HEK293T (cell line): ENCODE data around the gene DOK5.

Source experiments
- CTCF ChIA-PET: fragments of 350-600 bp; formaldehyde crosslinking; extraction: SDS; loops from one replicate; lab custom pipeline; 2021; ENCODE audit warnings: antibody characterized with exemption, inconsistent platforms; lab: Yijun Ruan, JAX
- POLR2A ChIA-PET: fragments of 350-600 bp; formaldehyde crosslinking; extraction: SDS; loops from one replicate; lab custom pipeline; 2020; ENCODE audit warnings: antibody characterized with exemption, inconsistent platforms; lab: Yijun Ruan, JAX
- DNase-seq: peaks from one replicate; pipeline ENCODE4 v3.0.0; 2012; ENCODE audit warnings: mixed read lengths; ENCODE audit errors: extremely low spot score
- ARNT ChIP-seq: fragments of 450-650 bp; IDR thresholded peaks from 2 replicates; pipeline ENCODE4 v1.6.1; 2017; ENCODE audit warnings: mild to moderate bottlenecking
- BHLHE40 ChIP-seq: fragments of 450-650 bp; IDR thresholded peaks from 2 replicates; pipeline ENCODE4 v1.6.1; 2016; ENCODE audit warnings: mild to moderate bottlenecking, moderate library complexity, borderline replicate concordance
- CTBP1 ChIP-seq: fragments of 450-650 bp; IDR thresholded peaks from 2 replicates; pipeline ENCODE4 v1.6.1; 2016; ENCODE audit warnings: borderline replicate concordance
- ELF4 ChIP-seq: fragments of 450-650 bp; IDR thresholded peaks from 2 replicates; pipeline ENCODE4 v1.6.1; 2017; ENCODE audit warnings: antibody characterized with exemption
- FOXA1 ChIP-seq: fragments of 450-650 bp; IDR thresholded peaks from 2 replicates; pipeline ENCODE4 v1.6.1; 2016; ENCODE audit warnings: mild to moderate bottlenecking
- FOXK2 ChIP-seq: fragments of 450-650 bp; IDR thresholded peaks from 2 replicates; pipeline ENCODE4 v1.6.1; 2016; ENCODE audit warnings: mild to moderate bottlenecking
- FOXM1 ChIP-seq: fragments of 450-650 bp; IDR thresholded peaks from 2 replicates; pipeline ENCODE4 v1.6.1; 2017; ENCODE audit warnings: mild to moderate bottlenecking, borderline replicate concordance
- HDGF ChIP-seq: fragments of 450-650 bp; IDR thresholded peaks from 2 replicates; pipeline ENCODE4 v1.6.1; 2017; ENCODE audit warnings: antibody characterized with exemption, borderline replicate concordance
- L3MBTL2 ChIP-seq: fragments of 450-650 bp; conservative IDR thresholded peaks from 2 replicates; pipeline ENCODE4 v1.6.1; 2016; ENCODE audit warnings: mild to moderate bottlenecking
- LEF1 ChIP-seq: fragments of 450-650 bp; IDR thresholded peaks from 2 replicates; pipeline ENCODE4 v1.6.1; 2017; ENCODE audit warnings: mild to moderate bottlenecking, borderline replicate concordance
- NFRKB ChIP-seq: fragments of 450-650 bp; IDR thresholded peaks from 2 replicates; pipeline ENCODE4 v1.6.1; 2016; ENCODE audit warnings: mild to moderate bottlenecking, moderate library complexity
- SP1 ChIP-seq: fragments of 450-650 bp; IDR thresholded peaks from 2 replicates; pipeline ENCODE4 v1.6.1; 2017
- SUZ12 ChIP-seq: fragments of 450-650 bp; IDR thresholded peaks from 2 replicates; pipeline ENCODE4 v1.6.1; 2016; ENCODE audit warnings: mild to moderate bottlenecking
- TARDBP ChIP-seq: fragments of 450-650 bp; IDR thresholded peaks from 2 replicates; pipeline ENCODE4 v1.6.1; 2016
- ZNF384 ChIP-seq: fragments of 450-650 bp; IDR thresholded peaks from 2 replicates; pipeline ENCODE4 v1.6.1; 2016
- TF ChIP-seq, protein P1 (sequence below): fragments of 450-650 bp; IDR thresholded peaks from 2 replicates; pipeline ENCODE4 v1.6.1; 2016

DOK5 gene

GRCh38 chr20:54642864-54643667 lies 167.7 kb downstream of the DOK5 start:
- ChIA-PET POLR2A (no interaction called here), CTCF (no interaction called here)
- TF ChIP-seq FOXA1 = no peak
- no peak for TF ChIP-seq NFRKB
- no peak for TF ChIP-seq CTBP1
- TF ChIP-seq FOXM1 = no peak
- no peak for TF ChIP-seq TARDBP
- TF ChIP-seq, protein P1, sequence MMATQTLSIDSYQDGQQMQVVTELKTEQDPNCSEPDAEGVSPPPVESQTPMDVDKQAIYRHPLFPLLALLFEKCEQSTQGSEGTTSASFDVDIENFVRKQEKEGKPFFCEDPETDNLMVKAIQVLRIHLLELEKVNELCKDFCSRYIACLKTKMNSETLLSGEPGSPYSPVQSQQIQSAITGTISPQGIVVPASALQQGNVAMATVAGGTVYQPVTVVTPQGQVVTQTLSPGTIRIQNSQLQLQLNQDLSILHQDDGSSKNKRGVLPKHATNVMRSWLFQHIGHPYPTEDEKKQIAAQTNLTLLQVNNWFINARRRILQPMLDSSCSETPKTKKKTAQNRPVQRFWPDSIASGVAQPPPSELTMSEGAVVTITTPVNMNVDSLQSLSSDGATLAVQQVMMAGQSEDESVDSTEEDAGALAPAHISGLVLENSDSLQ = no peak
- no peak for DNase-seq

- no peak for DNase-seq
- CTCF ChIA-PET = no interaction called here
Observed at GRCh38 chr20:54643761-54644160, 168.4 kb downstream of the DOK5 start.

DNA sequence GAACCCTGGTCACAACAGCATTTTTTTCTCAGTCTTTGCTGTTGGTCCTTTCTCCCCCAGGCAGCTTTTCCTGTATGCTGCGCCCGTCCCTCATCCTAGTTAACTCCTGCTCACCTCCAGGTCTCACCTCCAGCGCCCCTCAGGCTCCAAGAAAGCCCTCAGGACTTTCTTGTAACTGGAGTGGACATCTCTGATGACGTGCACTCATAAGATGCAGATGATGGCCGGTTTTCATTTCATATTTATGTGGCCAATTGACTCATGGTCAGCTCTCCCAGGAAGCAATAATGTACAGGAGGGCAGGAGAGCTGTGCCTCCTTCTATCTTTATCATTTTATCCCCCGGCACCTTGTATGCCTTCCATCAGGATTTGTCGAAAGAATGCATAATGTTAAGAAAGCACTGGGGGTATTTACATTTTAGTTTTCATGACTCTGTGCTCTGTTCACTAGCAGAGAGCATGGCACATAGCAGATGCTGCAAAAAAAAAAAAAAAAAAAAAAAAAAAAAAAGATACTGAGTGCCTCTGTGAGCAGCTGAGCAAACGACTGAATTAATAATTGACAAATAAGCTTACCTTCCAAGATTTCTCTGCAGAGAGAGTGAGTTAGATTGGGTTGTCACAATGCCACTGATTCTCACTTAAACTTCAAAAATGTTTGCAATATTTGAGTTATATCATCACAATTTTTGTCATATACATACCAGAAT lies 170.2 kb downstream of the DOK5 start:
- POLR2A ChIA-PET = no interaction called here
- TF ChIP-seq ELF4 (no peak), ARNT (no peak), CTBP1 (no peak), LEF1 (no peak), NFRKB (no peak), FOXM1 (no peak), L3MBTL2 (no peak), TARDBP (no peak), BHLHE40 (no peak)
- TF ChIP-seq, protein P1 = no peak
- DNase-seq = no peak
- CTCF ChIA-PET = interaction anchor here (0.6 to 0.7 kb wide), 2 partner anchors 208 to 1230 kb away, joined by 3 to 4 read pairs; no protein-coding TSS in a partner anchor

More at GRCh38 chr20:54643761-54644160, 168.4 kb downstream of the DOK5 start:
- POLR2A ChIA-PET = no interaction called here
- TF ChIP-seq FOXA1 (no peak), ZNF384 (no peak), LEF1 (no peak), CTBP1 (no peak), L3MBTL2 (no peak), FOXM1 (no peak), NFRKB (no peak), SP1 (no peak), SUZ12 (no peak), ARNT (no peak)
- TF ChIP-seq, protein P1 = no peak

GRCh38 chr20:54646156-54646517 lies 170.7 kb downstream of the DOK5 start:
- ChIA-PET CTCF (interaction anchor here (0.6 to 0.7 kb wide), 2 partner anchors 208 to 1230 kb away, joined by 3 to 4 read pairs; no protein-coding TSS in a partner anchor), POLR2A (no interaction called here)
- no peak for TF ChIP-seq NFRKB
- TF ChIP-seq HDGF = no peak
- TF ChIP-seq ELF4 = no peak
- TF ChIP-seq SP1 = no peak
- DNase-seq = no peak

DNA sequence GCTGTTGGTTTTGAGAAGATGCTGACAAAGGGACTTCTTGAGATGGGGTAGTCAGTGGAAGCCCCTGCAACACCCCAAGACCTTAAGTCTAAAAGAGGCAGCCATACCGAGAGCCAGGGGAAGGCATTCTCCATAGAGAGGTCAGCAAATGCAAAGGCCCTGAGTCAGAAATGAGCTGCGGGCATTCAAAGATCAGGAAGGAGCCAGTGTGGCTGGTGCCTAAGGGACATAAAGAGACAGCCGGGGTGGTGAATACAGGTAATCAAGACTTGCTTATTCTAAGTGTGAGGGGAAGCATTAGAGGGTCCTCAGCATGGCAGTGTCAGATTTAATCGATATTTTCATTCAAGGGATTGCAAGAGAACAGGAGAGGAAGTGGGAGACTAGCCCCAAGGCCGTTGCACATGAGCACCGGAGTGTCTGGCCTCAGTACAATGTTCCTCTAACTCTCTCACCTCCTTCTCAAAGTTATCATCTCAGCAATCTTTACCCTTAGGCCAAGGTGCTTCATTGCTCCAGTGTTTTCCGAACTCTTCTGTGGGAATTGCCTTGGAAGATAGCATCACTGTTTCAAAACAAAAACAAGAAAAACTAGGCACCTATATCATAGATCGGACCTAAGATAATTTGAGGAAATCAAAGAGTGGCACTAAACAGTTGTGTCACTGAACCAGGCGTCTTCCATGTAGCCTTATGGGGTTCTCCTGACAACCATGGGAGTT lies 173.2 kb downstream of the DOK5 start:
- CTCF ChIA-PET = interaction anchor here (0.6 kb wide), 1 partner anchor 9 kb away, joined by 3 read pairs; no protein-coding TSS in a partner anchor
- TF ChIP-seq L3MBTL2 (no peak), NFRKB (no peak), FOXK2 (no peak), TARDBP (no peak), ZNF384 (no peak), SUZ12 (no peak), HDGF (no peak), ELF4 (no peak), FOXA1 (no peak), LEF1 (no peak), CTBP1 (no peak), SP1 (no peak), FOXM1 (no peak), ARNT (no peak), BHLHE40 (no peak)
- TF ChIP-seq, protein P1 = no peak
- DNase-seq = no peak
- POLR2A ChIA-PET = no interaction called here
